GM18867 (cell line): ENCODE measurements around the gene MED16.
"Not testable (repeated sequence)": the region's sequence is repeated elsewhere in the genome, so short reads cannot be mapped to it uniquely, and the experiment has no call there.

Source experiments
- ATAC-seq: cut with Tn5 transposase; IDR thresholded peaks from one replicate; pipeline ENCODE4 v1.9.1; 2021; ENCODE audit warnings: mild to moderate bottlenecking, moderate library complexity; ENCODE audit not compliant: unreplicated experiment

The MED16 gene

DNA sequence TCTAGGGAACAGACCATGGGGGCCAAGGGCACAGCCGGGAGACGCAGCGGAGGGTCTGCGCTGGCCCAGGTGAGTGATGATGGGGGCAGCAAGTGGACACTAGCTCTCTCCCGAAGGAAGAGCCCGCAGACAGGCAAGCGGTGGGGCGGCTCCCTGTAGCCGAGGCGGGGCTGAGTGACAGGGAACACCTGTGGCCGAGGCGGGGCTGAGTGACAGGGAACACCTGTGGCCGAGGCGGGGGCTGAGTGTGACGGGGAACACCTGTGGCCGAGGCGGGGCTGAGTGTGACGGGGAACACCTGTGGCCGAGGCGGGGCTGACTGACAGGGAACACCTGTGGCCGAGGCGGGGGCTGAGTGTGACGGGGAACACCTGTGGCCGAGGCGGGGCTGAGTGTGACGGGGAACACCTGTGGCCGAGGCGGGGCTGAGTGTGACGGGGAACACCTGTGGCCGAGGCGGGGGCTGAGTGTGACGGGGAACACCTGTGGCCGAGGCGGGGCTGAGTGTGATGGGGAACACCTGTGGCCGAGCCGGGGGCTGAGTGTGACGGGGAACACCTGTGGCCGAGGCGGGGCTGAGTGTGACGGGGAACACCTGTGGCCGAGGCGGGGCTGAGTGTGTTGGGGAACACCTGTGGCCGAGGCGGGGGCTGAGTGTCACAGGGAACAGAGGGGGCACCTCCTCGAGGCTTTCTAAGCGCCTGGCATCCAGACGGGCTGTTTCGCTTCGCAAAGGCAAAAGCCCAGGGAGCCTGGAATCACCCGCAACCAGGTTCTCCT is 1.4 kb downstream of the MED16 start:
- ATAC-seq = not testable (repeated sequence)

DNA sequence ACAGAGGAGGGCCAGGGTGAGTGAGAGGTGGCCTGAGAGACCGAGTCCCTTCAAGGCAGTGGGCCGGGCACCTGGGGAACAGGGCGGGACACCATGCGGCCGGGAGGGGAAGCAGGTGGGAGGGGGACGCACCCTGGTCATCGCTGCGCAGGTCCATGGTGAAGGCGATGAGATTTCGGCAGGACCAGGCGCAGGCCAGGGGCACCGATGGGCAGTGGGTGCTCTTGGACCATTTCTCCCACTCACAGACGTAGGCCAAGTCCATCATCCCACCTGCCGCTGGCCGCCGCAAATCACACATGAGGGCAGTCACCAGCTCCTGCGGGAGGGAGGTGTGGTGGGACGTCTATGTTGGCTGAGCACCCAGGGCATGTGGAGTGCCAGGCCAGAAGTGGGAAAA is 2.2 kb downstream of the MED16 start:
- ATAC-seq = no peak

DNA sequence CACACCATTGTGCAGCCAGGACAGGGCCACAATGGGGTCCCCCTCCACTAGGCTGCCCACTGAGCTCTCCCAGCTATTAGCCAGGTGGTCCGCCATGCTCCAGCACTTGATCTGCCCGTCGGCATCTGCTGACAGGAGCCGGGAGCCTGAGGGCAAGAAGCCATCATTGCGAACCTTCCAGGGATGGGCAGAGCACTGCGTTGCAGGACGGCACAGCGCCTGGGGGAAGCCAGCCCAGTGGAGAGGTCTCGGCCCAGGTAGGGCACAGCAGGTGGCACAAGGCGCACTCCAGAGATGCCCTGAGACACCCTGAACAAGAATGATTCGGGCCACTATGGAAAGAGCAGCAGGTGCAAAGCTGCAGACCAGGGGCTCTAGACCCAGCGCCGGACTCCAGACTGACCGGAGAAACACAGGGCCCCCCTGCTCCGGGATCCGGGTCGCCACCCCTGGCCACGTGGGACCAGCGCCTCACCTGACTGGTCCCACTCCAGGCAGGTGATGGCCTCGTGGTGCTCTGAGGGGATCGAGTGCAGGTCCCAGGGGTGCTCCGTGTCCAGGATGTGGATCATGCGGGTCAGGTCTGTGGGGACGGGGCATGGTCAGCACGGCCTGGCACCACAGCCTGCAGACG is 3.2 kb downstream of the MED16 start:
- no peak for ATAC-seq

DNA sequence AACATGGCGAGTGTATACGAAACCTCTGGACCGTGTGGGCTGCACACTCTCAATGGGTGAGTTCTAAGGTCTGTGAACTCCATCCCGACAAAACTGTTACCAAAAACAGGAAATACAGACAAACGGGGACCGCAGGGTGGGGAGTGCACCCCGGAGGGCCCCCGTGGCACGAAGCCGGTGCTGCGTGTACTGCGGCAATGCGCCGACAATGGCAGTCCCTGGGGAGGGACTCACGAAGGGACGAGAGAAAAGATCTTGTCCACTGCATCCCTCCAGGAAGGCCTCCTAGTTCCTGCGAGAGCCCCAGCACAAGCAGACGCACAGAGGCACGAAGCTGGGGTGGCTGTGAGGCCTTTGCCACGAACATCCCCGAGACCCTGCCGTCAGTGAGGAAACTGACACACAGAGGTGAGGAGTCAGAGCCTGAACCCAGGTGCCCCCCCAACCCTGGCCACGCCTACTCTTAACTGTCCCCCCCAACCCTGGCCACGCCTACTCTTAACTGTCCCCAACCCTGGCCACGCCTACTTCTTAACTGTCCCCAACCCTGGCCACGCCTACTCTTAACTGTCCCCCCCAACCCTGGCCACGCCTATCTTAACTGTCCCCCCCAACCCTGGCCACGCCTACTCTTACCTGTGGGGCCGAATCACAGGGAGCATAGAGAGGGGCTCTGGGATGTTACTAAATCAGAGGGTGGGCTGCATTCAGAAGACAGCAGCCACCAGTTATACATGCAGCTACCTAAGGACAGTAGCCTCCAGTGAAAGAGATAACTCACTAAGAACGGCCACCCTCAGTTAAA is 4.2 kb downstream of the MED16 start:
- no peak for ATAC-seq

DNA sequence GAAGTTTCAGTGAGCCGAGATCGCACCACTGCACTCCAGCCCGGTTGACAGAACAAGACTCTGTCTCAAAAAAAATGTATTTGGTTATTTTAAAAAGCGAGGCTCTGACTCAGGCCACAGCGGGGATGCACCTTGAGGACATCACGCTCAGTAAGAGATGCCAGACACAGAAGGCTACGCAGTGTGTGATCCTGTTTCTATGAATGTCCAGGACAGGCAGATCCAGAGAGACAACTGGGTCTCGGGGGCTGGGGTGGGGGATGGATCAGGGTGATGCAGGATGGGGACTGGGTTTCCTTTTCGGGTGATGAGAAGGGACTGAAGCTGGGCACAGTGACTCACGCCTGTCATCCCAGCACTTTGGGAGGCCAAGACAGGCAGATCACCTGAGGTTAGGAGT is 5.4 kb downstream of the MED16 start:
- ATAC-seq = no peak

DNA sequence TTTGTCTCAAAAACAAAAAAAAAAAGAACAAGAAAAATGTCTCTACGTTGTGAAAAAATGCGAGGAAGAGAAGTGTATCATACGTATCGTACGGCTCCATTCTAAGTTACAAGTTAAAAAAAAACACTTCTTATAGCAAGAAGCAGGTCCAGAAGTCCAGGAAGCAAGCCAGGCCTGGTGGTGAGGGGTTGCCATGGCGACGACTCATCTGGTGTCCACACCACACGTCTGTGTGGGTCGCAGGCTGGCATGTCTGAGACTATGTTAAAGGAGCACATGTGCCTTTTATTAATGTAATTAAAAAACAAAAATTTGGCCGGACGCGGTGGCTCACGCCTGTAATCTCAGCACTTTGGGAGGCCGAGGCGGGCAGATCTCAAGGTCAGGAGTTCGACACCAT is 5.9 kb downstream of the MED16 start:
- no peak for ATAC-seq

DNA sequence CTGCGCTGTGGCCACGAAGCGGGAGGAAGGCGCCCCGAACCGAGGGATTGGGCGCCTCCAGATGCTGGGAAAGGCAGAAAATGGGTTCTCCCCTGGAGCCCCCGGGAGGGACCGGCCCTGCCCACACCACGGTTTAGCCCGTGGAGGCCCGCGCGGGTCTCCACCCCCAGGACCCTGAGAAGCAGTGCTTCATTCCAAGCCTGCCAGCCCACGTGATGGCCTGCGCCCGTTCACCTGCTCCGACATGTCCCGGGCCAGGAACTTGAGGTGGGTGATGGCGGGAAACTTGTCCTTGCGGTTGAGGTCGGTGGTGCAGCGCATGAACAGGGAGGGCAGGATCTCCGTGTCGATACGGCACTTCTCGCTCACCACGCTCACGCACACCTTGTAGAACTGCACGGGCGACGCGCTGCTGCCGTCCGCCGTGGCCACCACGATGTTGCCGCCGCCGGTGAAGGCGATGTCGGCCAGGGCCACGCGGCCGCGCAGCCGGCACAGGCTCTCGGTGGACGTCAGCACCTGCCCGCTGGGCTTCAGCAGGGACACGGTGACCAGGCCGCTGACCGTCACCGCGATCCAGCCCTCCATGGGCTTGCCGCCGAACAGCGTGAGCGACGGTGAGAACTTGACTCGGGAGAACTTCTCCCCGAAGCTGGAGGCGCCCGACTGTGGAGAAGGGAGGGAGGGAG is 7.3 kb downstream of the MED16 start:
- ATAC-seq = no peak

DNA sequence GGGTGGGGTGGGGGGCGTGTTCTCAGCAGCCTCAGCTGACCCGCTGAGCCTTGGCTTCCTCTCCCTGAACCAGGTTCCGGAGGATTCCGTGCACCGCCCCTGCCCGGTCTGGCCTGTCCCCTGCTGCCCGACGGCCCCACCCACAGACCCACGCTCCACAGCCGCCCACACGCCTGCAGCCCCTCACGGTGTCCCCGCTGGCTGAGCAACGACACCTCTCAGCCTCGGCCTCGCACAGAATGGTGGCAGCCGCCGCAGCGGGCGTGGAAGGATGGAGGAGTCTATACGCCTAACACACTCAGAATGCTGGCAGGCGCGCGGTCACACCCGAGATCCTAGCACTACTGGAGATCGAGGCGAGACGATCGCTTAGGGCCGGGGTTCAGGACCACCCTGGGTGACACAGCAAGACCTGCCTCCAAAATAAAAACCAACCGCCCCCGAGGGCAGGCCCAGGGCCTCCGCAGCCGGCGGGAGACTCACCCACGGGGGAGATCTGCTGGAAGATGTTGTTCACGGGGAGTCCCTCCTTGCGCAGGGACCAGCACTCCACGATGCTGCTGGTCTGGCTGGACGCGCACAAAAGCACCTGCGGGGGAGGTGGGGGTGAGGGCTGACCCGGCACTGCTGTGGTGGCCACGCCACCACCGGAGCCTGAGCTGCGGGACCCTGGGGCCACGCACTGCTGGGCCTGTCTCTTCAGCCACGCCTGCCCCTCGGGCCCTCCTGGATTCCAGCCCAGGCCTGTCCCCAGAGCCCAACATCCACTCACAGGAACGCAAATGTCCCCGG is 8.4 kb downstream of the MED16 start:
- no peak for ATAC-seq

DNA sequence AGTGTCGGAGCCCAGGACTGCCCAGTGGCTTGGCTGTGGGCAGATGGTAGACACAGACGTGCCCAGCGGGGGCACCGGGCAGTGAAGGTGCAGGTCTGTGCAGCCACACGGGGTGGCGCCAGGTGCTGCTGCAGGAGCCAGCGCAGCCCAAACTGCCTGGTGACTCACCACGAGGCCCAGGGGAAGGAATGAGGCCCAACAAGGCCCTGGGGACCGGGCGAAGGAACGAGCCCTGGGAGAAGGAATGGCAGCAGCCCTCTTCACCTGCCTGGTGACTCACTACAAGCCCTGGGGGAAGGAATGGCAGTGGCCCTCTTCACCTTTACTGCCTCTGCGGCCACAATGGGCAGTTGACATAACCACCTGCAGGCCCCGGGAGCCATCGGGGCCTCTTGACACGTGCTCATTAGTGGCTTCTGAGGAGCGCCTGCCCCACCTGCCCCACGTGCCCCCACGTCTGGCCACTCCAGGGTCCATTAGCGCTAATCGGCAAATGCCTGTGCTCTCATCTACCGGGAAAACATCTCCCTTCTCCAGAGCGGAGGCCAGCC is 9.3 kb downstream of the MED16 start:
- ATAC-seq = no peak

DNA sequence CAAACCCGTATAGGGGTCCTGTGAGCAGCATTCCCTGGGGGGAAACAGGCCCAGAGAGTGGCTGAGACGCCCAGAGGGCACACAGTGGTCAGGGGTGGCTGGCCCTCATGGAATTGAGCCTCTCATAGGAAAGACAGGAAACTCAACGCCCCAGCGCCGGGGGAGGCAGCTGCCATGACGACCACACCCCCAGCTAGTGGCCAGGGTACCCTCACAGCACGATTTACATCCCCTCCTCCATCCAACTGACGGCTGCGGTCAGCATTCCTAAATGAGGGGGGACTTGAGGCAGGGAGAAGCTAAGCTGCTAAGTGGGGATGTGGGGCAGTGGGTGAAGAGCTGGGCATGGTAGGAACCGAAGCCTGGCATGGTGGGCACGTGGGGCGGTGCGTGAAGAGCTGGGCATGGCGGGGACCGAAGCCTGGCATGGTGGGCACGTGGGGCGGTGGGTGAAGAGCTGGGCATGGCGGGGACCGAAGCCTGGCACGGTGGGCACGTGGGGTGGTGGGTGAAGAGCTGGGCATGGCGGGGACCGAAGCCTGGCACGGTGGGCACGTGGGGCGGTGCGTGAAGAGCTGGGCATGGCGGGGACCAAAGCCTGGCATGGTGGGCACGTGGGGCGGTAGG is 10.0 kb downstream of the MED16 start:
- no peak for ATAC-seq

DNA sequence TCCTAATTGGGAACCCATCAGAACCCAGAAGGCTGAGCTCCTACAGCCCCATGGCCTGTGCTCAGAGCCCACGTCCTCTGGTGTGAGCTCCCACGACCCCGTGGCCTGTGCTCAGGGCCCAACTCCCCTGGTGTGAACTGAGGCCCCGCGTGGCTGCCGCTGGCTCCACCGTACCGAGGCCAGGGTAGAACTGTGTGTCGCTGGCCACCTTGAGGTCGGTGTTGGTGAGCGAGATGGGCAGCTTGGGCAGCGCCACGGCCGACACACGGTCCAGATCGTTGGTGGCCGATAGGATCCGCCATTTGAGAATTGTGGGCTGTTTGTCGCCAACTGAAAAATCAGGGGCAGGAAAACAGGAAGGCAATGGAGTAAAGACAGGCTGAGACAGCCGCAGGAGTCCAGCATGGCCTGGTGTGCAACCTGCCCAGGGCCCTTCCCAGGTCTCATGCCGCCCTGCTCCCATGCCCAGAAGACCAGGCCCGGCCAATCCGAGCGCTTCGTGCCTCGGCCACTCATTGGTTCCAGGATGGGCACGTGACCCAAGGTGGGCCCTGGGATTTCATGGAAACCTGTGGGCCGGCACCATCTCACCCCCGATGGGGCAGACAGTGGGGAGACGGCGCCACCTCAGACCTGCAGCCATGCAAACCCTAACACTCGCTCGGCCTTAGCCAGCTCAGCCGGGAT is 11.5 kb downstream of the MED16 start:
- ATAC-seq = no peak

DNA sequence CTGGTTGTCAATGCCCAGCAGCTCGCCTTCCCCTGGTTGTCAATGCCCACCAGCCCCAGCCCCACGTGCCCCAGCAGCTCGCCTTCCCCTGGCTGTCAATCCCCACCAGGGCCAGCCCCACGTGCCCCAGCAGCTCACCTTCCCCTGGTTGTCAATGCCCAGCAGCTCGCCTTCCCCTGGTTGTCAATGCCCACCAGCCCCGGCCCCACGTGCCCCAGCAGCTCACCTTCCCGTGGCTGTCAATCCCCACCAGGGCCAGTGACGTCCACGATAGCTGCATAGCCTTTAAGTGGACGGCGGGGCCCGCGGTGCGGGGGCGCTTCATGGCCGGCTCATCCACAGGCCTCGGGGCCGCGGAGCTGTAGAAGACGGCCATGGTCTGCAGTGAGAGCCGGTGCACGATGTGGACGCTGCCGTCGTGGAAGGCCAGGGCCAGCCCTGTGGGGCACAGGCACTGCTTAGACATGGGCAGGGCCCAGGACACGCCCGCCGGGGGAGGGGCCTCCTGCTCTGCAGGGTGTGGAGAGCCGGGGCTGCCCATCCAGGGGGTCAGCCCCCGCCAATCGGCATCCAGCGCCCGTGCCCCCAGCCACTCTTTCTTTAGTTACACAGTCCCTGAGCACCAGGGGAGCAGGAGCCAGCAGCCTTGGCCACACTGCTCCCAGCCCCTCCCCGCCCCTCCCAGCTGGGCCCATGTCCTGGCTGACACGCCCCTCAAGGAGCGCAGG is 13.1 kb downstream of the MED16 start:
- no peak for ATAC-seq

DNA sequence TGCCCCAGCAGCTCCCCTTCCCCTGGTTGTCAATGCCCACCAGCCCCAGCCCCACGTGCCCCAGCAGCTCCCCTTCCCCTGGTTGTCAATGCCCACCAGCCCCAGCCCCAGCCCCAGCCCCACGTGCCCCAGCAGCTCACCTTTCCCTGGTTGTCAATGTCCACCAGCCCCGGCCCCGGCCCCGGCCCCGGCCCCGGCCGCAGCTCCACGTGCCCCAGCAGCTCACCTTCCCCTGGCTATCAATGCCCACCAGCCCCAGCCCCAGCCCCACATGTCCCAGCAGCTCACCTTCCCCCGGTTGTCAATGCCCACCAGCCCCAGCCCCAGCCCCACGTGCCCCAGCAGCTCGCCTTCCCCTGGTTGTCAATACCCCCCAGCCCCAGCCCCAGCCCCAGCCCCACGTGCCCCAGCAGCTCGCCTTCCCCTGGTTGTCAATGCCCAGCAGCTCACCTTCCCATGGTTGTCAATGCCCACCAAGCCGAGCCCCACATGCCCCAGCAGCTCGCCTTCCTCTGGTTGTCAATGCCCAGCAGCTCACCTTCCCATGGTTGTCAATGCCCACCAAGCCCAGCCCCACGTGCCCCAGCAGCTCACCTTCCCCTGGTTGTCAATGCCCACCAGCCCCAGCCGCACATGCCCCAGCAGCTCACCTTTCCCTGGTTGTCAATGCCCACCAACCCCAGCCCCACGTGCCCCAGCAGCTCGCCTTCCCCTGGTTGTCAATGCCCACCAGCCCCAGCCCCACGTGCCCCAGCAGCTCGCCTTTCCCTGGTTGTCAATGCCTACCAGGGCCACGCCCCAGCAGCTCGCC is 14.0 kb downstream of the MED16 start:
- not testable (repeated sequence) for ATAC-seq

DNA sequence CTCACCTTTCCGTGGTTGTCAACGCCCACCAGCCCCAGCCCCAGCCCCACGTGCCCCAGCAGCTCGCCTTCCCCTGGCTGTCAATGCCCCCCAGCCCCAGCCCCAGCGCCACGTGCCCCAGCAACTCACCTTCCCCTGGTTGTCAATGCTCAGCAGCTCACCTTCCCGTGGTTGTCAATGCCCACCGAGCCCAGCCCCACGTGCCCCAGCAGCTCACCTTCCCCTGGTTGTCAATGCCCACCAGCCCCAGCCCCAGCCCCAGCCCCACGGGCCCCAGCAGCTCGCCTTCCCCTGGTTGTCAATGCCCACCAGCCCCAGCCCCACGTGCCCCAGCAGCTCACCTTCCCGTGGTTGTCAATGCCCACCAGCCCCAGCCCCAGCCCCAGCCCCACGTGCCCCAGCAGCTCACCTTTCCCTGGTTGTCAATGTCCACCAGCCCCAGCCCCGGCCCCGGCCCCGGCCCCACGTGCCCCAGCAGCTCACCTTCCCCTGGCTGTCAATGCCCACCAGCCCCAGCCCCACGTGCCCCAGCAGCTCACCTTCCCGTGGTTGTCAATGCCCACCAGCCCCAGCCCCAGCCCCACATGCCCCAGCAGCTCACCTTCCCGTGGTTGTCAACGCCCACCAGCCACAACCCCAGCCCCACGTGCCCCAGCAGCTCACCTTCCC is 14.9 kb downstream of the MED16 start:
- not testable (repeated sequence) for ATAC-seq

DNA sequence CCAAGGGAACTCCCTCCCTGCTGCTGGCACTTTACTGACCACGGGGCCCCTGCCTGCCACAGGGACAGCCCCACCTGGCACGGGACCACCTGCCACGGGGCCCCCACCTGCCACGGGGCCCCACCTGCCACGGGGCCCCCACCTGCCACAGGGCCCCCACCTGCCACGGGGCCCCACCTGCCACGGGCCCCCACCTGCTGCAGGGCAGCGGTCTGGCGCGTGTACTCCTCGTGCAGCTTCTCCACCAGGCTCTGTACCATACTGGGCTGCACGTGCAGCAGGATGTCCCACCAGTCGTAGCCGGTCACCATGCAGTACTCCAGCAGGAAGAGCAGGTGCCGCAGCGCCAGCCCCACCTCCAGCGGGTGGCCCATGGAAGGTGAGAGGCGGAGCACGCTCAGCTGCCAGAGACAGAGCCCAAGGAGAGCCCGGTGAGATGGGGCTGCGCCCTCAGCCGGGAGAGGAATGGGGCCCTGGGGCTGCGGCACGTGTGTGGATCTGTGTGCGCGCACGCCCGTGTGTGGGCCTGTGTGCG is 16.1 kb downstream of the MED16 start:
- ATAC-seq = no peak

DNA sequence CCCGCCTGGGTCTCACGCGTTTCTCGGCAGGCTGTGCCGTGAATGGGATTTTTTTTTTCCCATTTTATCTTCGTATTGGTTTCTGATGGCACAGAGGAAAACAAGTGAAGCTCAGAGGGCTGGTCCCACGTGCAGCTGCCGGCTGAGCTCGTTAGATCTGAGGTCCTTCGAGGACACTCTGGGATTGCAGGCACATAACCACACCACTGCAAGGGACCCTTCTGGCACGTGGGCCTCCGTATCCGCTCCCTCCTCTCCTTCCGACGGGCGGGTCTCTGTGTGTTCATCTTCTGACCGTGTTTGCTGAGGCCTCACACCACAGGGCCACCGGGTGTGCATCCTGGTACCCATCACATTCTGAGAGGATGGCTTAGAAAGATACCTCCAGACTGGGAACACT is 16.9 kb downstream of the MED16 start:
- ATAC-seq = no peak
